ENCODE measurements around the gene ELAVL2. TPM values are rescaled to one million over a fixed set of nuclear protein-coding genes. Genes with fewer than 3 reads are reported as not detected.
"Not testable (repeated sequence)": the region's sequence is repeated elsewhere in the genome, so short reads cannot be mapped to it uniquely, and the experiment has no call there.

ELAVL2 gene
- total RNA-seq, 1 donor from 2014 or later = 0.51 TPM

- no peak for DNase-seq (ENCODE audit: extremely low spot score, unreplicated experiment)
- no peak for TF ChIP-seq CTCF (IDR thresholded peaks at IDR 0.05)
- H3K27me3 Mint-ChIP-seq (ENCODE audit: unreplicated experiment) = no peaks in the 10 kb centered on the region
- no peaks in the 10 kb centered on the region for H3K36me3 Mint-ChIP-seq (ENCODE audit: unreplicated experiment)
- no peak overlapping the region for H3K4me3 Mint-ChIP-seq (ENCODE audit: unreplicated experiment)
- peaks cover under 1% of the 10 kb centered on the region for H3K9me3 Mint-ChIP-seq (ENCODE audit: unreplicated experiment)
- H3K27ac Mint-ChIP-seq (ENCODE audit: unreplicated experiment) = no peak overlapping the region
- H3K4me1 Mint-ChIP-seq (ENCODE audit: unreplicated experiment) = no peaks in the 10 kb centered on the region
These were observed 97.3 kb downstream of the ELAVL2 start for GRCh38 chr9:23728736-23729135.

GRCh38 chr9:23725279-23725946 is 100.6 kb downstream of the ELAVL2 start:
- TF ChIP-seq CTCF (IDR thresholded peaks at IDR 0.05) = no peak
- no peak for DNase-seq (ENCODE audit: extremely low spot score, unreplicated experiment)
- Mint-ChIP-seq H3K36me3 (ENCODE audit: unreplicated experiment) (no peaks in the 10 kb centered on the region), H3K9me3 (ENCODE audit: unreplicated experiment) (peaks cover 3% of the 10 kb centered on the region), H3K4me3 (ENCODE audit: unreplicated experiment) (no peak overlapping the region), H3K27ac (ENCODE audit: unreplicated experiment) (no peak overlapping the region), H3K27me3 (ENCODE audit: unreplicated experiment) (no peaks in the 10 kb centered on the region), H3K4me1 (ENCODE audit: unreplicated experiment) (no peaks in the 10 kb centered on the region)

- no peak for DNase-seq (ENCODE audit: extremely low spot score, unreplicated experiment)
- no peaks in the 10 kb centered on the region for H3K4me1 Mint-ChIP-seq (ENCODE audit: unreplicated experiment)
- no peak for TF ChIP-seq CTCF (IDR thresholded peaks at IDR 0.05)
- H3K9me3 Mint-ChIP-seq (ENCODE audit: unreplicated experiment) = peaks cover 3% of the 10 kb centered on the region
- H3K27me3 Mint-ChIP-seq (ENCODE audit: unreplicated experiment) = no peaks in the 10 kb centered on the region
- H3K4me3 Mint-ChIP-seq (ENCODE audit: unreplicated experiment) = no peak overlapping the region
- H3K27ac Mint-ChIP-seq (ENCODE audit: unreplicated experiment) = no peak overlapping the region
- H3K36me3 Mint-ChIP-seq (ENCODE audit: unreplicated experiment) = no peaks in the 10 kb centered on the region
These were observed 102.4 kb downstream of the ELAVL2 start for GRCh38 chr9:23723672-23724071.

- not testable (repeated sequence) for DNase-seq (ENCODE audit: extremely low spot score, unreplicated experiment); H3K9me3 Mint-ChIP-seq (ENCODE audit: unreplicated experiment); H3K27me3 Mint-ChIP-seq (ENCODE audit: unreplicated experiment); H3K36me3 Mint-ChIP-seq (ENCODE audit: unreplicated experiment); H3K4me1 Mint-ChIP-seq (ENCODE audit: unreplicated experiment); H3K4me3 Mint-ChIP-seq (ENCODE audit: unreplicated experiment); H3K27ac Mint-ChIP-seq (ENCODE audit: unreplicated experiment)
These were observed 103.0 kb downstream of the ELAVL2 start for GRCh38 chr9:23723048-23723447.

GRCh38 chr9:23721466-23721865 is 104.6 kb downstream of the ELAVL2 start:
- Mint-ChIP-seq H3K4me1 (ENCODE audit: unreplicated experiment) (no peaks in the 10 kb centered on the region), H3K36me3 (ENCODE audit: unreplicated experiment) (no peaks in the 10 kb centered on the region), H3K4me3 (ENCODE audit: unreplicated experiment) (no peak overlapping the region), H3K9me3 (ENCODE audit: unreplicated experiment) (peaks cover 3% of the 10 kb centered on the region), H3K27ac (ENCODE audit: unreplicated experiment) (no peak overlapping the region), H3K27me3 (ENCODE audit: unreplicated experiment) (no peaks in the 10 kb centered on the region)
- no peak for DNase-seq (ENCODE audit: extremely low spot score, unreplicated experiment)
- TF ChIP-seq CTCF (IDR thresholded peaks at IDR 0.05) = no peak

Measured in osteocyte (in vitro differentiated cells).